IgD-negative memory B cell (primary cell): ENCODE measurements around the gene LTBP1. TPM values are rescaled to one million over a fixed set of nuclear protein-coding genes. Genes with fewer than 3 reads are reported as not detected.

ENCODE experiments used
- H3K27ac Mint-ChIP-seq, 3 donors: one replicate each; pipeline ENCODE4 v1.8.0; 2020 to 2022; ENCODE audit warnings: mild to moderate bottlenecking in 3 of 3, mixed read lengths in 3 of 3, moderate library complexity in 1 of 3
- H3K27me3 Mint-ChIP-seq: one replicate; pipeline ENCODE4 v1.8.0; 2021; ENCODE audit warnings: mixed read lengths
- H3K36me3 Mint-ChIP-seq: one replicate; pipeline ENCODE4 v1.8.0; 2020; ENCODE audit warnings: mild to moderate bottlenecking, mixed read lengths
- H3K4me1 Mint-ChIP-seq, 3 donors: one replicate each; pipeline ENCODE4 v1.8.0; 2020 to 2022; ENCODE audit warnings: mixed read lengths in 3 of 3, mild to moderate bottlenecking in 1 of 3
- H3K4me3 Mint-ChIP-seq, 4 donors: one replicate each; pipeline ENCODE4 v1.8.0; 2020 to 2022; ENCODE audit warnings: mild to moderate bottlenecking in 4 of 4, mixed read lengths in 4 of 4, moderate library complexity in 3 of 4
- H3K9me3 Mint-ChIP-seq, 3 donors: one replicate each; pipeline ENCODE4 v1.8.0; 2020 to 2021; ENCODE audit warnings: mixed read lengths in 3 of 3, mild to moderate bottlenecking in 1 of 3
- polyA plus RNA-seq: library from polyadenylated mRNA; unstranded; fragments of 300-500 nt; fragmentation: Illumina TruSeq; gene quantifications from one replicate; pipeline ENCODE4 v1.2.3, GENCODE V29; 2021

The LTBP1 gene
- polyA plus RNA-seq, 1 donor from 2014 or later: not detected

- Mint-ChIP-seq H3K4me1 (no peaks in the 10 kb centered on the region), H3K9me3 (peaks cover 4 to 7% (median 7%) of the 10 kb centered on the region in 3 donors), H3K27me3 (no peaks in the 10 kb centered on the region)
Observed at GRCh38 chr2:33412920-33413319, 466.2 kb downstream of the LTBP1 start.

GRCh38 chr2:33419581-33420200 lies 472.9 kb downstream of the LTBP1 start:
- Mint-ChIP-seq H3K9me3 (no peaks in the 10 kb centered on the region), H3K4me1 (no peaks in the 10 kb centered on the region), H3K27me3 (peaks cover 3% of the 10 kb centered on the region), H3K27ac (peak overlapping the region in 1 of 3 donors; percentile 8), H3K36me3 (no peaks in the 10 kb centered on the region), H3K4me3 (no peak overlapping the region)

More at GRCh38 chr2:33412920-33413319, 466.2 kb downstream of the LTBP1 start:
- Mint-ChIP-seq H3K4me3 (no peak overlapping the region), H3K36me3 (no peaks in the 10 kb centered on the region), H3K27ac (no peak overlapping the region)

- Mint-ChIP-seq H3K4me1 (no peaks in the 10 kb centered on the region), H3K4me3 (no peak overlapping the region), H3K36me3 (no peaks in the 10 kb centered on the region), H3K27me3 (peaks cover 3% of the 10 kb centered on the region), H3K9me3 (no peaks in the 10 kb centered on the region), H3K27ac (no peak overlapping the region)
Observed at GRCh38 chr2:33420726-33421125, 474.0 kb downstream of the LTBP1 start.

GRCh38 chr2:33421820-33422219 lies 475.1 kb downstream of the LTBP1 start:
- Mint-ChIP-seq H3K27ac (no peak overlapping the region), H3K36me3 (no peaks in the 10 kb centered on the region), H3K27me3 (peaks cover 3% of the 10 kb centered on the region), H3K4me1 (no peaks in the 10 kb centered on the region), H3K9me3 (no peaks in the 10 kb centered on the region), H3K4me3 (no peak overlapping the region)

- no peak overlapping the region for H3K4me3 Mint-ChIP-seq
- H3K4me1 Mint-ChIP-seq: no peaks in the 10 kb centered on the region
- peaks cover 1% of the 10 kb centered on the region for H3K36me3 Mint-ChIP-seq
- H3K27ac Mint-ChIP-seq: no peak overlapping the region
- peaks cover 7% of the 10 kb centered on the region for H3K27me3 Mint-ChIP-seq
- H3K9me3 Mint-ChIP-seq: peaks cover 0 to 2% (median 0%) of the 10 kb centered on the region in 3 donors
Observed at GRCh38 chr2:33425161-33425560, 478.4 kb downstream of the LTBP1 start.

- Mint-ChIP-seq H3K36me3 (peaks cover 1% of the 10 kb centered on the region), H3K4me3 (no peak overlapping the region), H3K4me1 (no peaks in the 10 kb centered on the region), H3K27me3 (peaks cover 9% of the 10 kb centered on the region), H3K27ac (no peak overlapping the region), H3K9me3 (peaks cover 0 to 2% (median 0%) of the 10 kb centered on the region in 3 donors)
Observed at GRCh38 chr2:33425586-33426031, 478.9 kb downstream of the LTBP1 start.

GRCh38 chr2:33426666-33427231 lies 480.0 kb downstream of the LTBP1 start:
- peaks cover 0 to 2% (median 0%) of the 10 kb centered on the region in 3 donors for H3K9me3 Mint-ChIP-seq
- H3K36me3 Mint-ChIP-seq: peaks cover 1% of the 10 kb centered on the region
- H3K27me3 Mint-ChIP-seq: peaks cover 6% of the 10 kb centered on the region
- H3K4me1 Mint-ChIP-seq: no peaks in the 10 kb centered on the region
- no peak overlapping the region for H3K4me3 Mint-ChIP-seq
- no peak overlapping the region for H3K27ac Mint-ChIP-seq

- Mint-ChIP-seq H3K4me3 (no peak overlapping the region), H3K36me3 (peaks cover 1% of the 10 kb centered on the region), H3K9me3 (peaks cover 0 to 2% (median 2%) of the 10 kb centered on the region in 3 donors), H3K4me1 (peaks cover 0 to 1% (median 0%) of the 10 kb centered on the region in 3 donors), H3K27me3 (peaks cover 12% of the 10 kb centered on the region), H3K27ac (no peak overlapping the region)
Observed at GRCh38 chr2:33430077-33430476, 483.3 kb downstream of the LTBP1 start.

- peaks cover 0 to 1% (median 0%) of the 10 kb centered on the region in 3 donors for H3K4me1 Mint-ChIP-seq
Observed at GRCh38 chr2:33430856-33431255, 484.1 kb downstream of the LTBP1 start.

GRCh38 chr2:33432871-33433270 lies 486.1 kb downstream of the LTBP1 start:
- peaks cover 0 to 2% (median 2%) of the 10 kb centered on the region in 3 donors for H3K9me3 Mint-ChIP-seq

More at GRCh38 chr2:33430856-33431255, 484.1 kb downstream of the LTBP1 start:
- peaks cover 14% of the 10 kb centered on the region for H3K27me3 Mint-ChIP-seq
- H3K9me3 Mint-ChIP-seq: peaks cover 0 to 2% (median 2%) of the 10 kb centered on the region in 3 donors
- H3K27ac Mint-ChIP-seq: no peak overlapping the region
- H3K4me3 Mint-ChIP-seq: no peak overlapping the region
- H3K36me3 Mint-ChIP-seq: peaks cover 1% of the 10 kb centered on the region

GRCh38 chr2:33433279-33434235 lies 486.8 kb downstream of the LTBP1 start:
- peaks cover 10% of the 10 kb centered on the region for H3K27me3 Mint-ChIP-seq
- H3K27ac Mint-ChIP-seq: no peak overlapping the region
- H3K36me3 Mint-ChIP-seq: no peaks in the 10 kb centered on the region
- H3K4me3 Mint-ChIP-seq: no peak overlapping the region
- H3K9me3 Mint-ChIP-seq: peaks cover 0 to 2% (median 0%) of the 10 kb centered on the region in 3 donors
- peaks cover 0 to 1% (median 0%) of the 10 kb centered on the region in 3 donors for H3K4me1 Mint-ChIP-seq

More at GRCh38 chr2:33432871-33433270, 486.1 kb downstream of the LTBP1 start:
- Mint-ChIP-seq H3K27ac (no peak overlapping the region), H3K4me1 (peaks cover 0 to 1% (median 0%) of the 10 kb centered on the region in 3 donors), H3K27me3 (peaks cover 14% of the 10 kb centered on the region), H3K36me3 (no peaks in the 10 kb centered on the region), H3K4me3 (no peak overlapping the region)

GRCh38 chr2:33435518-33435917 lies 488.8 kb downstream of the LTBP1 start:
- Mint-ChIP-seq H3K4me1 (peaks cover 0 to 1% (median 0%) of the 10 kb centered on the region in 3 donors), H3K27ac (no peak overlapping the region), H3K9me3 (peaks cover 0 to 2% (median 0%) of the 10 kb centered on the region in 3 donors), H3K27me3 (peaks cover 11% of the 10 kb centered on the region), H3K36me3 (no peaks in the 10 kb centered on the region), H3K4me3 (no peak overlapping the region)

GRCh38 chr2:33436083-33436482 lies 489.3 kb downstream of the LTBP1 start:
- H3K9me3 Mint-ChIP-seq: peaks cover 0 to 2% (median 0%) of the 10 kb centered on the region in 3 donors
- peaks cover 11% of the 10 kb centered on the region for H3K27me3 Mint-ChIP-seq
- no peak overlapping the region for H3K27ac Mint-ChIP-seq
- no peak overlapping the region for H3K4me3 Mint-ChIP-seq
- peaks cover 0 to 1% (median 0%) of the 10 kb centered on the region in 3 donors for H3K4me1 Mint-ChIP-seq
- H3K36me3 Mint-ChIP-seq: no peaks in the 10 kb centered on the region

GRCh38 chr2:33437297-33437696 lies 490.5 kb downstream of the LTBP1 start:
- H3K4me3 Mint-ChIP-seq: no peak overlapping the region
- H3K27ac Mint-ChIP-seq: no peak overlapping the region
- H3K36me3 Mint-ChIP-seq: no peaks in the 10 kb centered on the region
- peaks cover 8% of the 10 kb centered on the region for H3K27me3 Mint-ChIP-seq
- peaks cover 0 to 1% (median 0%) of the 10 kb centered on the region in 3 donors for H3K4me1 Mint-ChIP-seq
- H3K9me3 Mint-ChIP-seq: peaks cover 0 to 2% (median 0%) of the 10 kb centered on the region in 3 donors

GRCh38 chr2:33437815-33438214 lies 491.1 kb downstream of the LTBP1 start:
- H3K9me3 Mint-ChIP-seq: no peaks in the 10 kb centered on the region
- no peaks in the 10 kb centered on the region for H3K36me3 Mint-ChIP-seq
- no peak overlapping the region for H3K27ac Mint-ChIP-seq
- H3K4me3 Mint-ChIP-seq: no peak overlapping the region
- no peaks in the 10 kb centered on the region for H3K4me1 Mint-ChIP-seq
- peaks cover 4% of the 10 kb centered on the region for H3K27me3 Mint-ChIP-seq
